GM19025 (cell line): ENCODE measurements around the gene NR2F1.

Source experiments
- ATAC-seq: cut with Tn5 transposase; IDR thresholded peaks from one replicate; pipeline ENCODE4 v1.9.1; 2021; ENCODE audit warnings: mild to moderate bottlenecking, low read depth, moderate library complexity; ENCODE audit not compliant: unreplicated experiment

NR2F1 gene

GRCh38 chr5:93577854-93578812 lies 4.9 kb upstream of the NR2F1 start:
- ATAC-seq = no peak

- no peak for ATAC-seq
Observed at GRCh38 chr5:93578813-93579691, 4.0 kb upstream of the NR2F1 start.

- no peak for ATAC-seq
Observed at GRCh38 chr5:93579692-93580062, 3.3 kb upstream of the NR2F1 start.

- ATAC-seq = no peak
Observed at GRCh38 chr5:93580063-93580926, 2.7 kb upstream of the NR2F1 start.

GRCh38 chr5:93580927-93581445 lies 2.0 kb upstream of the NR2F1 start, which contains the start of gene NR2F1-AS1:
TSS of gene NR2F1-AS1 (minus strand) at chr5:93581219.
- peak; percentile 34 for ATAC-seq

- ATAC-seq = no peak
Observed at GRCh38 chr5:93582167-93582462, 907 bp upstream of the NR2F1 start.

GRCh38 chr5:93583439-93583767 lies 381 bp downstream of the NR2F1 start:
- no peak for ATAC-seq

- ATAC-seq = peak; percentile 35
Observed at GRCh38 chr5:93583768-93584595, 960 bp downstream of the NR2F1 start.

- ATAC-seq = no peak
Observed at GRCh38 chr5:93584596-93585040, 1.6 kb downstream of the NR2F1 start.

GRCh38 chr5:93585041-93585766 lies 2.2 kb downstream of the NR2F1 start:
- ATAC-seq = no peak

GRCh38 chr5:93585767-93586385 lies 2.9 kb downstream of the NR2F1 start:
- ATAC-seq = no peak

- ATAC-seq = no peak
Observed at GRCh38 chr5:93586736-93587596, 3.9 kb downstream of the NR2F1 start.

GRCh38 chr5:93587597-93588351 lies 4.8 kb downstream of the NR2F1 start:
- no peak for ATAC-seq

- ATAC-seq = no peak
Observed at GRCh38 chr5:93588352-93589151, 5.5 kb downstream of the NR2F1 start.

GRCh38 chr5:93589152-93589828 lies 6.3 kb downstream of the NR2F1 start:
- no peak for ATAC-seq
